GM23338 (cell line): Measurements from ENCODE around the gene GYS2. TPM values are rescaled to one million over a fixed set of nuclear protein-coding genes. Genes with fewer than 3 reads are reported as not detected.

Experiments used
- ATAC-seq: fragments of 200-7000 bp; cut with Tn5 transposase; 3 replicates; pipeline ENCODE4 v1.9.1; 2020
- DNase-seq: peaks from one replicate; pipeline ENCODE4 v3.0.0-alpha.2; 2015; ENCODE audit warnings: low spot score
- H2AFZ ChIP-seq: fragments of 200-600 bp; sonication (generic); 2 replicates; pipeline ENCODE4 v1.8.0; 2016; ENCODE audit warnings: antibody characterized with exemption, mild to moderate bottlenecking, moderate library complexity
- H3F3A ChIP-seq: fragments of 200-600 bp; sonication (generic); replicated peaks from 2 replicates; pipeline ENCODE4 v1.8.0; 2017; ENCODE audit warnings: antibody characterized with exemption, mixed run types, low read depth
- H3K27ac ChIP-seq: fragments of 200-600 bp; sonication (generic); 2 replicates; pipeline ENCODE4 v1.6.1; 2016; ENCODE audit warnings: low read depth
- H3K27me3 ChIP-seq: fragments of 200-600 bp; sonication (generic); 2 replicates; pipeline ENCODE4 v1.8.0; 2016; ENCODE audit warnings: mild to moderate bottlenecking, mixed run types, moderate library complexity; ENCODE audit not compliant: insufficient read depth
- H3K36me3 ChIP-seq: fragments of 200-600 bp; sonication (generic); 2 replicates; pipeline ENCODE4 v1.8.0; 2016; ENCODE audit warnings: mild to moderate bottlenecking; ENCODE audit not compliant: insufficient read depth
- H3K4me1 ChIP-seq: fragments of 200-600 bp; sonication (generic); 2 replicates; pipeline ENCODE4 v1.8.0; 2016; ENCODE audit warnings: mild to moderate bottlenecking, moderate library complexity; ENCODE audit not compliant: insufficient read depth
- H3K4me2 ChIP-seq: fragments of 200-600 bp; sonication (generic); 2 replicates; pipeline ENCODE4 v1.7.1; 2017; ENCODE audit warnings: mixed run types
- H3K4me3 ChIP-seq: fragments of 200-600 bp; sonication (generic); 2 replicates; pipeline ENCODE4 v1.6.1; 2016; ENCODE audit warnings: mixed run types
- H3K79me2 ChIP-seq: fragments of 200-600 bp; sonication (generic); replicated peaks from 2 replicates; pipeline ENCODE4 v1.8.0; 2017; ENCODE audit warnings: mild to moderate bottlenecking; ENCODE audit not compliant: insufficient read depth
- H3K9me2 ChIP-seq: fragments of 200-600 bp; sonication (generic); 2 replicates; pipeline ENCODE4 v1.8.0; 2017; ENCODE audit not compliant: insufficient read depth
- H4K20me1 ChIP-seq: fragments of 200-600 bp; sonication (generic); replicated peaks from 2 replicates; pipeline ENCODE4 v1.8.0; 2017; ENCODE audit warnings: mild to moderate bottlenecking; ENCODE audit not compliant: insufficient read depth
- H3K27ac Mint-ChIP-seq: 2 replicates; pipeline ENCODE4 v1.8.0; 2020; ENCODE audit warnings: inconsistent platforms, mild to moderate bottlenecking, moderate library complexity, mixed read lengths
- H3K27me3 Mint-ChIP-seq: 3 replicates; pipeline ENCODE4 v1.8.0; 2022; ENCODE audit warnings: low read depth, mild to moderate bottlenecking, moderate library complexity, mixed read lengths, inconsistent platforms; ENCODE audit not compliant: insufficient read depth, poor library complexity
- H3K36me3 Mint-ChIP-seq: 3 replicates; pipeline ENCODE4 v1.8.0; 2021; ENCODE audit warnings: low read depth, mild to moderate bottlenecking, inconsistent platforms, moderate library complexity, mixed read lengths
- H3K4me1 Mint-ChIP-seq: 3 replicates; pipeline ENCODE4 v1.8.0; 2020; ENCODE audit warnings: mild to moderate bottlenecking, inconsistent platforms, mixed read lengths
- H3K4me3 Mint-ChIP-seq: 3 replicates; pipeline ENCODE4 v1.8.0; 2021; ENCODE audit warnings: moderate library complexity, mild to moderate bottlenecking, inconsistent platforms, mixed read lengths
- H3K9me3 Mint-ChIP-seq: 3 replicates; pipeline ENCODE4 v1.8.0; 2020; ENCODE audit warnings: moderate library complexity, mild to moderate bottlenecking, inconsistent platforms, mixed read lengths
- CREB1 ChIP-seq: fragments of 250-450 bp; sonication (Bioruptor Pico); IDR thresholded peaks from 2 replicates; pipeline ENCODE4 v1.5.0; 2020; ENCODE audit warnings: low read depth, mild to moderate bottlenecking, moderate library complexity
- EZH2 ChIP-seq: fragments of 200-600 bp; sonication (generic); IDR thresholded peaks from one replicate; pipeline ENCODE4 v1.8.0; 2017; ENCODE audit warnings: antibody characterized with exemption, mild to moderate bottlenecking, low read depth; ENCODE audit not compliant: unreplicated experiment
- EZH2phosphoT487 ChIP-seq: fragments of 200-600 bp; sonication (generic); IDR thresholded peaks from one replicate; pipeline ENCODE4 v1.8.1; 2018; ENCODE audit warnings: antibody characterized with exemption; ENCODE audit not compliant: unreplicated experiment
- JUNB ChIP-seq: IDR thresholded peaks from one replicate; pipeline ENCODE4 v1.6.1; 2016; ENCODE audit warnings: antibody characterized with exemption; ENCODE audit not compliant: unreplicated experiment
- NANOG ChIP-seq: IDR thresholded peaks from 2 replicates; pipeline ENCODE4 v1.6.1; 2016; ENCODE audit warnings: antibody characterized with exemption, borderline replicate concordance
- POLR2AphosphoS5 ChIP-seq: IDR thresholded peaks from 2 replicates; pipeline ENCODE4 v1.6.1; 2016; ENCODE audit warnings: antibody characterized with exemption, low read depth
- STAT1 ChIP-seq: IDR thresholded peaks from one replicate; pipeline ENCODE4 v1.6.1; 2016; ENCODE audit warnings: antibody characterized with exemption; ENCODE audit not compliant: unreplicated experiment
- ZNF114 ChIP-seq: fragments of 250-450 bp; sonication (Bioruptor Pico); IDR thresholded peaks from 2 replicates; pipeline ENCODE4 v1.5.0; 2020; ENCODE audit warnings: mild to moderate bottlenecking, moderate library complexity
- ZNF331 ChIP-seq: fragments of 250-450 bp; sonication (Bioruptor Pico); IDR thresholded peaks from 2 replicates; pipeline ENCODE4 v1.5.0; 2020; ENCODE audit warnings: low read depth, mild to moderate bottlenecking, moderate library complexity
- polyA plus RNA-seq: library from polyadenylated mRNA; unstranded; fragments of >200 nt; fragmentation: Nextera tagmentation; extraction: Ambion mirVana; gene quantifications from 2 replicates; pipeline ENCODE4 v1.2.1, GENCODE V29; 2016
- total RNA-seq: library from RNA; depleted of rRNA; stranded (reverse); fragments of >200 nt; shearing (Covaris generic); gene quantifications from 2 replicates; pipeline ENCODE4 v1.2.3, GENCODE V29; 2014
- TF ChIP-seq, protein P1 (sequence below): IDR thresholded peaks from 2 replicates; pipeline ENCODE4 v1.6.1; 2016; ENCODE audit warnings: antibody characterized with exemption
- TF ChIP-seq, protein P2 (sequence below), 2 experiments: fragments of 200-600 bp in 1 of 2; sonication (generic) in 1 of 2; conservative IDR thresholded peaks; 2 replicates each; pipeline versions ENCODE4 v1.5.1 to v1.6.1; 2016 to 2017; ENCODE audit warnings: antibody characterized with exemption in 2 of 2, low read depth in 2 of 2, mild to moderate bottlenecking in 2 of 2, moderate library complexity in 1 of 2
- TF ChIP-seq, protein P3 (sequence below): fragments of 250-450 bp; sonication (Bioruptor Pico); IDR thresholded peaks from 2 replicates; pipeline ENCODE4 v1.5.0; 2020; ENCODE audit warnings: mild to moderate bottlenecking, moderate library complexity
- TF ChIP-seq, protein P4 (sequence below): IDR thresholded peaks from one replicate; pipeline ENCODE4 v1.6.1; 2018; ENCODE audit warnings: antibody characterized with exemption; ENCODE audit not compliant: unreplicated experiment

GYS2 gene
- total and polyA plus RNA-seq, 2 experiments from 2014 or later: not detected

DNA sequence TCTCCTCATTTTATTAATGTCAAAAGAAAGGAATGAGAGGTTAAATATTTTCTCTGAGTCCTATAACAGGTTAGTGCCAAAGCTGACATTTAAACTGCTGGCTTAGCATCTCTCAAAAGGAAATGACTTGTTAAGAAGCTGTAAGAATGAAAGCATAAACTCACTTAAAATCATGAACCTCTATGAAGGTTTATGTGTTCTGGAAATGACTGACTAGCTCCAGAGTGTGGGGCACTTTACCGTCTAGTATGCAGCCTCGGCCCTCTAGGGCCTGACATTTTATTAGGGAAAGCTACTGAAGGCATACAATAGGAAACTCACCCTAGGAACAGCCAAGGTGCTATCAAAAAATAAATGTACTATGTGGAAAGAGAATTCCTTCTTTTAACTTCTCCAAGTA, 43.5 kb downstream of the GYS2 start:
- no peak overlapping the region for H3K27ac ChIP-seq
- H3K4me1 Mint-ChIP-seq: no peaks in the 10 kb centered on the region
- H2AFZ ChIP-seq: peak overlapping the region; percentile 8; the same call in 1 of the 2 replicates
- no peaks in the 10 kb centered on the region for H3K79me2 ChIP-seq
- H3K27ac Mint-ChIP-seq: no peak overlapping the region
- H3K4me2 ChIP-seq: no peak overlapping the region
- no peaks in the 10 kb centered on the region for H3K36me3 ChIP-seq
- H3K36me3 Mint-ChIP-seq: no peaks in the 10 kb centered on the region
- H3K4me3 ChIP-seq: no peak overlapping the region
- no peaks in the 10 kb centered on the region for H3K9me2 ChIP-seq
- DNase-seq: no peak
- H3K9me3 Mint-ChIP-seq: no peaks in the 10 kb centered on the region
- H3F3A ChIP-seq: no peaks in the 10 kb centered on the region
- H4K20me1 ChIP-seq: no peaks in the 10 kb centered on the region
- H3K27me3 ChIP-seq: no peaks in the 10 kb centered on the region
- no peak for ATAC-seq
- H3K27me3 Mint-ChIP-seq: no peaks in the 10 kb centered on the region
- TF ChIP-seq ZNF114 (CRISPR knock-in tag): no peak
- TF ChIP-seq POLR2AphosphoS5: no peak
- TF ChIP-seq, protein P1, sequence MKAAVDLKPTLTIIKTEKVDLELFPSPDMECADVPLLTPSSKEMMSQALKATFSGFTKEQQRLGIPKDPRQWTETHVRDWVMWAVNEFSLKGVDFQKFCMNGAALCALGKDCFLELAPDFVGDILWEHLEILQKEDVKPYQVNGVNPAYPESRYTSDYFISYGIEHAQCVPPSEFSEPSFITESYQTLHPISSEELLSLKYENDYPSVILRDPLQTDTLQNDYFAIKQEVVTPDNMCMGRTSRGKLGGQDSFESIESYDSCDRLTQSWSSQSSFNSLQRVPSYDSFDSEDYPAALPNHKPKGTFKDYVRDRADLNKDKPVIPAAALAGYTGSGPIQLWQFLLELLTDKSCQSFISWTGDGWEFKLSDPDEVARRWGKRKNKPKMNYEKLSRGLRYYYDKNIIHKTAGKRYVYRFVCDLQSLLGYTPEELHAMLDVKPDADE: no peak
- no peak for TF ChIP-seq EZH2
- no peak for TF ChIP-seq CREB1 (CRISPR knock-in tag)
- TF ChIP-seq, protein P2, sequence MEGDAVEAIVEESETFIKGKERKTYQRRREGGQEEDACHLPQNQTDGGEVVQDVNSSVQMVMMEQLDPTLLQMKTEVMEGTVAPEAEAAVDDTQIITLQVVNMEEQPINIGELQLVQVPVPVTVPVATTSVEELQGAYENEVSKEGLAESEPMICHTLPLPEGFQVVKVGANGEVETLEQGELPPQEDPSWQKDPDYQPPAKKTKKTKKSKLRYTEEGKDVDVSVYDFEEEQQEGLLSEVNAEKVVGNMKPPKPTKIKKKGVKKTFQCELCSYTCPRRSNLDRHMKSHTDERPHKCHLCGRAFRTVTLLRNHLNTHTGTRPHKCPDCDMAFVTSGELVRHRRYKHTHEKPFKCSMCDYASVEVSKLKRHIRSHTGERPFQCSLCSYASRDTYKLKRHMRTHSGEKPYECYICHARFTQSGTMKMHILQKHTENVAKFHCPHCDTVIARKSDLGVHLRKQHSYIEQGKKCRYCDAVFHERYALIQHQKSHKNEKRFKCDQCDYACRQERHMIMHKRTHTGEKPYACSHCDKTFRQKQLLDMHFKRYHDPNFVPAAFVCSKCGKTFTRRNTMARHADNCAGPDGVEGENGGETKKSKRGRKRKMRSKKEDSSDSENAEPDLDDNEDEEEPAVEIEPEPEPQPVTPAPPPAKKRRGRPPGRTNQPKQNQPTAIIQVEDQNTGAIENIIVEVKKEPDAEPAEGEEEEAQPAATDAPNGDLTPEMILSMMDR (conservative IDR thresholded peaks at IDR 0.05; ENCODE audit: low read depth in 2 of 2): no peak
- TF ChIP-seq ZNF331 (CRISPR knock-in tag): no peak
- no peak for TF ChIP-seq EZH2phosphoT487
- TF ChIP-seq STAT1: no peak
- no peak for TF ChIP-seq NANOG
- TF ChIP-seq, protein P3, sequence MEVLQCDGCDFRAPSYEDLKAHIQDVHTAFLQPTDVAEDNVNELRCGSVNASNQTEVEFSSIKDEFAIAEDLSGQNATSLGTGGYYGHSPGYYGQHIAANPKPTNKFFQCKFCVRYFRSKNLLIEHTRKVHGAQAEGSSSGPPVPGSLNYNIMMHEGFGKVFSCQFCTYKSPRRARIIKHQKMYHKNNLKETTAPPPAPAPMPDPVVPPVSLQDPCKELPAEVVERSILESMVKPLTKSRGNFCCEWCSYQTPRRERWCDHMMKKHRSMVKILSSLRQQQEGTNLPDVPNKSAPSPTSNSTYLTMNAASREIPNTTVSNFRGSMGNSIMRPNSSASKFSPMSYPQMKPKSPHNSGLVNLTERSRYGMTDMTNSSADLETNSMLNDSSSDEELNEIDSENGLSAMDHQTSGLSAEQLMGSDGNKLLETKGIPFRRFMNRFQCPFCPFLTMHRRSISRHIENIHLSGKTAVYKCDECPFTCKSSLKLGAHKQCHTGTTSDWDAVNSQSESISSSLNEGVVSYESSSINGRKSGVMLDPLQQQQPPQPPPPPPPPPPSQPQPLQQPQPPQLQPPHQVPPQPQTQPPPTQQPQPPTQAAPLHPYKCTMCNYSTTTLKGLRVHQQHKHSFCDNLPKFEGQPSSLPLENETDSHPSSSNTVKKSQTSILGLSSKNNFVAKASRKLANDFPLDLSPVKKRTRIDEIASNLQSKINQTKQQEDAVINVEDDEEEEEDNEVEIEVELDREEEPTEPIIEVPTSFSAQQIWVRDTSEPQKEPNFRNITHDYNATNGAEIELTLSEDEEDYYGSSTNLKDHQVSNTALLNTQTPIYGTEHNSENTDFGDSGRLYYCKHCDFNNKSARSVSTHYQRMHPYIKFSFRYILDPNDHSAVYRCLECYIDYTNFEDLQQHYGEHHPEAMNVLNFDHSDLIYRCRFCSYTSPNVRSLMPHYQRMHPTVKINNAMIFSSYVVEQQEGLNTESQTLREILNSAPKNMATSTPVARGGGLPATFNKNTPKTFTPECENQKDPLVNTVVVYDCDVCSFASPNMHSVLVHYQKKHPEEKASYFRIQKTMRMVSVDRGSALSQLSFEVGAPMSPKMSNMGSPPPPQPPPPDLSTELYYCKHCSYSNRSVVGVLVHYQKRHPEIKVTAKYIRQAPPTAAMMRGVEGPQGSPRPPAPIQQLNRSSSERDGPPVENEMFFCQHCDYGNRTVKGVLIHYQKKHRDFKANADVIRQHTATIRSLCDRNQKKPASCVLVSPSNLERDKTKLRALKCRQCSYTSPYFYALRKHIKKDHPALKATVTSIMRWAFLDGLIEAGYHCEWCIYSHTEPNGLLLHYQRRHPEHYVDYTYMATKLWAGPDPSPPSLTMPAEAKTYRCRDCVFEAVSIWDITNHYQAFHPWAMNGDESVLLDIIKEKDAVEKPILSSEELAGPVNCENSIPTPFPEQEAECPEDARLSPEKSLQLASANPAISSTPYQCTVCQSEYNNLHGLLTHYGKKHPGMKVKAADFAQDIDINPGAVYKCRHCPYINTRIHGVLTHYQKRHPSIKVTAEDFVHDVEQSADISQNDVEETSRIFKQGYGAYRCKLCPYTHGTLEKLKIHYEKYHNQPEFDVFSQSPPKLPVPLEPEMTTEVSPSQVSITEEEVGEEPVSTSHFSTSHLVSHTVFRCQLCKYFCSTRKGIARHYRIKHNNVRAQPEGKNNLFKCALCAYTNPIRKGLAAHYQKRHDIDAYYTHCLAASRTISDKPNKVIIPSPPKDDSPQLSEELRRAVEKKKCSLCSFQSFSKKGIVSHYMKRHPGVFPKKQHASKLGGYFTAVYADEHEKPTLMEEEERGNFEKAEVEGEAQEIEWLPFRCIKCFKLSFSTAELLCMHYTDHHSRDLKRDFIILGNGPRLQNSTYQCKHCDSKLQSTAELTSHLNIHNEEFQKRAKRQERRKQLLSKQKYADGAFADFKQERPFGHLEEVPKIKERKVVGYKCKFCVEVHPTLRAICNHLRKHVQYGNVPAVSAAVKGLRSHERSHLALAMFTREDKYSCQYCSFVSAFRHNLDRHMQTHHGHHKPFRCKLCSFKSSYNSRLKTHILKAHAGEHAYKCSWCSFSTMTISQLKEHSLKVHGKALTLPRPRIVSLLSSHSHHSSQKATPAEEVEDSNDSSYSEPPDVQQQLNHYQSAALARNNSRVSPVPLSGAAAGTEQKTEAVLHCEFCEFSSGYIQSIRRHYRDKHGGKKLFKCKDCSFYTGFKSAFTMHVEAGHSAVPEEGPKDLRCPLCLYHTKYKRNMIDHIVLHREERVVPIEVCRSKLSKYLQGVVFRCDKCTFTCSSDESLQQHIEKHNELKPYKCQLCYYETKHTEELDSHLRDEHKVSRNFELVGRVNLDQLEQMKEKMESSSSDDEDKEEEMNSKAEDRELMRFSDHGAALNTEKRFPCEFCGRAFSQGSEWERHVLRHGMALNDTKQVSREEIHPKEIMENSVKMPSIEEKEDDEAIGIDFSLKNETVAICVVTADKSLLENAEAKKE (CRISPR knock-in tag): no peak
- no peak for TF ChIP-seq JUNB
- TF ChIP-seq, protein P4, sequence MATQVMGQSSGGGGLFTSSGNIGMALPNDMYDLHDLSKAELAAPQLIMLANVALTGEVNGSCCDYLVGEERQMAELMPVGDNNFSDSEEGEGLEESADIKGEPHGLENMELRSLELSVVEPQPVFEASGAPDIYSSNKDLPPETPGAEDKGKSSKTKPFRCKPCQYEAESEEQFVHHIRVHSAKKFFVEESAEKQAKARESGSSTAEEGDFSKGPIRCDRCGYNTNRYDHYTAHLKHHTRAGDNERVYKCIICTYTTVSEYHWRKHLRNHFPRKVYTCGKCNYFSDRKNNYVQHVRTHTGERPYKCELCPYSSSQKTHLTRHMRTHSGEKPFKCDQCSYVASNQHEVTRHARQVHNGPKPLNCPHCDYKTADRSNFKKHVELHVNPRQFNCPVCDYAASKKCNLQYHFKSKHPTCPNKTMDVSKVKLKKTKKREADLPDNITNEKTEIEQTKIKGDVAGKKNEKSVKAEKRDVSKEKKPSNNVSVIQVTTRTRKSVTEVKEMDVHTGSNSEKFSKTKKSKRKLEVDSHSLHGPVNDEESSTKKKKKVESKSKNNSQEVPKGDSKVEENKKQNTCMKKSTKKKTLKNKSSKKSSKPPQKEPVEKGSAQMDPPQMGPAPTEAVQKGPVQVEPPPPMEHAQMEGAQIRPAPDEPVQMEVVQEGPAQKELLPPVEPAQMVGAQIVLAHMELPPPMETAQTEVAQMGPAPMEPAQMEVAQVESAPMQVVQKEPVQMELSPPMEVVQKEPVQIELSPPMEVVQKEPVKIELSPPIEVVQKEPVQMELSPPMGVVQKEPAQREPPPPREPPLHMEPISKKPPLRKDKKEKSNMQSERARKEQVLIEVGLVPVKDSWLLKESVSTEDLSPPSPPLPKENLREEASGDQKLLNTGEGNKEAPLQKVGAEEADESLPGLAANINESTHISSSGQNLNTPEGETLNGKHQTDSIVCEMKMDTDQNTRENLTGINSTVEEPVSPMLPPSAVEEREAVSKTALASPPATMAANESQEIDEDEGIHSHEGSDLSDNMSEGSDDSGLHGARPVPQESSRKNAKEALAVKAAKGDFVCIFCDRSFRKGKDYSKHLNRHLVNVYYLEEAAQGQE: no peak
- no peak overlapping the region for H3K4me3 Mint-ChIP-seq
- H3K4me1 ChIP-seq: no peaks in the 10 kb centered on the region
